A549 treated with dexamethasone at 1 μM for 4 hours (cell line): ENCODE data around the gene MYH1. TPM values are rescaled to one million over a fixed set of nuclear protein-coding genes. Genes with fewer than 3 reads are reported as not detected.

ENCODE experiments used
- total RNA-seq: library from RNA; stranded (reverse); fragments of 200-300 nt; extraction: Qiagen RNA extraction; gene quantifications from 5 replicates; pipeline ENCODE4 v1.2.3, GENCODE V29; 2022

The MYH1 gene
- not detected in 5 replicates for total RNA-seq

GRCh38 chr17:10518271-10519037 is at the start of gene MYH1:
Gene MYH1, minus strand, starts transcription at chr17:10518542. Its CDS starts 1,900 bp downstream, at chr17:10516642.

GRCh38 chr17:10549096-10549842 is 30.9 kb upstream of the MYH1 start, which contains the start of gene MYH2:
Gene MYH2, minus strand, starts transcription at chr17:10549658. Its CDS starts 1,738 bp downstream, at chr17:10547920.

DNA sequence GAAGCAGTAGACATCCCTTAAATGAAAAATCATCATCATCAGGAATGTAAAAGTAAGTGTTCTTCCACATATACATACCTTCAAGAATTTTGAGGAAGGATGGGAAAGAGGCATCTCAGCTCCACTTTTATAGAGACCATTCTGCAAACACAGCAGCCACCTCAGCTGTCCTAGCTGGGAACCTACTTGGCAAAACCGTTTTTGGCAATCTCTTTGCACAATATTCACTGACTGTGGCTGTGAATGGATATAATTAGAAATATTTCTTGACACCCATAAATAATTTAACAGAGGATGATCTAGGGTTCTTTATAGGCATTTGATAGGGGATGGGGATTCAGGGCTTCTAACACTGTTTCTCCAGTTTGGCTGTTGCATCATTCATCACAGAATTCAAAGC is 48.9 kb downstream of the MYH1 start, which contains the start of gene MYH4:
Gene MYH4 (minus strand): TSS at position 101 of the 400 bp plus-strand sequence. CDS start 2,814 bp downstream, outside the sequence.

Other genes starting within 250 kb of the MYH1 start
- 0.01 TPM in 2 of 5 replicates, not detected in the others for gene MYH13, start 145.5 kb downstream of the MYH1 start, total RNA-seq
- gene MYH8, start 96.6 kb downstream of the MYH1 start, total RNA-seq, result 0.02 TPM in 1 of 5 replicates, not detected in the others
- gene MYH4, start 49.0 kb downstream of the MYH1 start, total RNA-seq, result not detected in 5 replicates
- not detected in 5 replicates for gene MYH2, start 31.1 kb upstream of the MYH1 start, total RNA-seq
- gene MYH3, start 138.8 kb upstream of the MYH1 start, total RNA-seq, result 0.39 to 0.93 TPM (median 0.77 TPM) in 5 replicates
- 48.2 to 58.7 TPM (median 57.1 TPM) in 5 replicates for gene SCO1, start 179.0 kb upstream of the MYH1 start, total RNA-seq
- 6.1 to 8.1 TPM (median 7.6 TPM) in 5 replicates for gene ADPRM, start 179.1 kb upstream of the MYH1 start, total RNA-seq
- 1.4 to 3.4 TPM (median 2.3 TPM) in 5 replicates for gene TMEM220, start 211.5 kb upstream of the MYH1 start, total RNA-seq